Thymus (tissue), 14 donors: Measurements from ENCODE around the gene CTSF. TPM values are rescaled to one million over a fixed set of nuclear protein-coding genes. Genes with fewer than 3 reads are reported as not detected.

Source experiments
- DNase-seq, 9 donors: peaks; one replicate each; pipeline ENCODE4 v3.0.0-alpha.2; 2013; ENCODE audit warnings: low spot score in 9 of 9, low read depth in 6 of 9, missing footprints in 1 of 9
- H3K27ac ChIP-seq, 2 donors: one replicate each; pipeline ENCODE4 v1.5.1; 2013; ENCODE audit warnings: control low read depth in 1 of 2, low read depth in 1 of 2, low read length in 1 of 2, mild to moderate bottlenecking in 1 of 2, moderate library complexity in 1 of 2
- H3K27me3 ChIP-seq, 2 donors: one replicate each; pipeline ENCODE4 v1.5.1; 2013; ENCODE audit warnings: low read length in 1 of 2; ENCODE audit not compliant: control insufficient read depth in 2 of 2, insufficient read depth in 1 of 2
- H3K36me3 ChIP-seq, 2 donors: one replicate each; pipeline ENCODE4 v1.5.1; 2013; ENCODE audit warnings: low read length in 1 of 2, mild to moderate bottlenecking in 1 of 2, moderate library complexity in 1 of 2; ENCODE audit not compliant: control insufficient read depth in 2 of 2, insufficient read depth in 2 of 2
- H3K4me1 ChIP-seq, 2 donors: one replicate each; pipeline ENCODE4 v1.5.1; 2013; ENCODE audit warnings: low read length in 2 of 2; ENCODE audit not compliant: control insufficient read depth in 2 of 2, insufficient read depth in 2 of 2
- H3K4me3 ChIP-seq, 2 donors: one replicate each; pipeline ENCODE4 v1.5.1; 2013; ENCODE audit warnings: low read length in 2 of 2, control low read depth in 1 of 2, mild to moderate bottlenecking in 1 of 2
- H3K9me3 ChIP-seq, 2 donors: one replicate each; pipeline ENCODE4 v1.5.1; 2013; ENCODE audit warnings: low read length in 1 of 2, mild to moderate bottlenecking in 1 of 2; ENCODE audit not compliant: control insufficient read depth in 2 of 2, insufficient read depth in 1 of 2
- WGBS: extraction: QIAGEN DNeasy Blood & Tissue Kit; methylation state at CpG from one replicate; pipeline ENCODE4 v1.1.7; 2013; 5-methylcytosine and 5-hydroxymethylcytosine counted together
- long read RNA-seq, 10 donors: transcript quantifications; one replicate each; lab custom pipeline, GENCODE V29; 2026
- polyA plus RNA-seq: library from polyadenylated mRNA; stranded (reverse); fragments of 200-250 nt; gene quantifications from one replicate; pipeline ENCODE4 v1.2.3, GENCODE V29; 2013
- total RNA-seq: library from RNA; stranded (reverse); fragments of 120-200 nt; gene quantifications from one replicate; pipeline ENCODE4 v1.2.4, GENCODE V29; 2013
- donor health status: healthy.

CTSF gene
- total RNA-seq (4.7 TPM), polyA plus RNA-seq (17.6 TPM)
- long read RNA-seq, donor 1: 0 reads
- long read RNA-seq, donor 2: 0 reads
- long read RNA-seq, donor 3, transcript CTSF-201 (13 exons, 2,035 nt): major isoform, 6 of 6 reads
- long read RNA-seq, donor 3, partial matches to known transcripts: 0 of 6 reads
- long read RNA-seq, donor 3, other reads (novel, unspliced or antisense): 0 of 6 reads
- long read RNA-seq, donor 4, partial matches to known transcripts: 0 of 1 reads
- long read RNA-seq, donor 4, other reads (novel, unspliced or antisense): 0 of 1 reads
- long read RNA-seq, donor 5, transcript CTSF-201 (13 exons, 2,035 nt): major isoform, 10 of 20 reads
- long read RNA-seq, donor 5, partial matches to known transcripts: 8 of 20 reads
- long read RNA-seq, donor 5, other reads (novel, unspliced or antisense): 0 of 20 reads
- long read RNA-seq, donor 6, partial matches to known transcripts: 0 of 3 reads
- long read RNA-seq, donor 6, other reads (novel, unspliced or antisense): 0 of 3 reads
- long read RNA-seq, donor 7, partial matches to known transcripts: 0 of 2 reads
- long read RNA-seq, donor 7, other reads (novel, unspliced or antisense): 0 of 2 reads
- long read RNA-seq, donor 8, partial matches to known transcripts: 0 of 1 reads
- long read RNA-seq, donor 8, other reads (novel, unspliced or antisense): 0 of 1 reads
- long read RNA-seq, donor 9, partial matches to known transcripts: 0 of 1 reads
- long read RNA-seq, donor 9, other reads (novel, unspliced or antisense): 0 of 1 reads
- long read RNA-seq, donor 10, partial matches to known transcripts: 0 of 3 reads
- long read RNA-seq, donor 10, other reads (novel, unspliced or antisense): 0 of 3 reads

DNA sequence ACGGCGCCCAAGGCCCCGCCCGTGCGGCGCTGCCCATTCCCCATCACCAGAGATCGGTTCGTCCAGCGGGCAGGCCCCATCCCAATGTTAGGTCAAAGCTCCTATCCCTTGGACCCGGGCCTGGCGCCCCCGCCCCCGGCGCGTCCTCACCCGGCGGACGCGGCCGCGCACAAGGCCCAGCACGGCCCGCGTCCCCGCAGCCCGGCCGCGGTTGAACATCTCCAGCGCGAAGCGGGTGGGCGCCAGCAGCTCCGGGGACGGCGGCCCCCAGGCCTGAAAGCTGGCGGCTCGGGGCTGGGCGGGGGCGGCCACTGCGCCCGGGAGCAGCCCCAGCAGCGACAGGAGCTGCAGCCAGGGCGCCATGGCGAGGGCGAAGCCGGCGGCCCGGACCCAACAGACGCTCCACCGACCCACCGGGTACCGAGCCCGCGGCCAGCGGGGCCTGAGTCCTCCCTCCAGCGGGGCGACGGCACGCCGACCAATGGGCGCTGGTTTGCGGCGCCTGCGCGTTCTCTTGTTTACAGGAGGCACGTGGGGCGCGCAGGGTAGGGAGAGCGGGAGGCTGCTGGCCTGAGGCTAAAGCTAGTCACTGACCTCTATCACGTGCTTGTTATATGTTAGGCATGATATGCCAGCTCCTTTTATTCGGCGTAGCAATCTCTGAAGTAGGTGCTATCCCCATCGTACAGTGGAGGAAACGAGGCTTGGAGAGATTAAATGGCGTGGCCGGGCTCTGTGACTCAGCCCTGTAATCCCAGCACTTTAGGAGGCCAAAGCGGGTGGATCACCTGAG lies at the start of gene CTSF:
TSS of gene CTSF (minus strand) at position 483 of the 793 bp plus-strand sequence. CDS start at position 363, 120 bp downstream.
- Histone ChIP-seq H3K4me1 (peaks cover 6 to 7% of the 10 kb centered on the region in 2 donors), H3K4me3 (peak within 1 kb of the TSS in 1 of 2 donors; percentile 58), H3K9me3 (peaks cover 0 to 5% of the 10 kb centered on the region in 2 donors), H3K36me3 (no peaks in the 10 kb centered on the region), H3K27me3 (peaks cover 19 to 61% of the 10 kb centered on the region in 2 donors), H3K27ac (no peak within 1 kb of the TSS)
- DNase-seq: peak in 3 of 9 donors; percentile 44 to 57 (median 46)
- WGBS: 9% methylated on average over 77 of the region's 77 CpGs

DNA sequence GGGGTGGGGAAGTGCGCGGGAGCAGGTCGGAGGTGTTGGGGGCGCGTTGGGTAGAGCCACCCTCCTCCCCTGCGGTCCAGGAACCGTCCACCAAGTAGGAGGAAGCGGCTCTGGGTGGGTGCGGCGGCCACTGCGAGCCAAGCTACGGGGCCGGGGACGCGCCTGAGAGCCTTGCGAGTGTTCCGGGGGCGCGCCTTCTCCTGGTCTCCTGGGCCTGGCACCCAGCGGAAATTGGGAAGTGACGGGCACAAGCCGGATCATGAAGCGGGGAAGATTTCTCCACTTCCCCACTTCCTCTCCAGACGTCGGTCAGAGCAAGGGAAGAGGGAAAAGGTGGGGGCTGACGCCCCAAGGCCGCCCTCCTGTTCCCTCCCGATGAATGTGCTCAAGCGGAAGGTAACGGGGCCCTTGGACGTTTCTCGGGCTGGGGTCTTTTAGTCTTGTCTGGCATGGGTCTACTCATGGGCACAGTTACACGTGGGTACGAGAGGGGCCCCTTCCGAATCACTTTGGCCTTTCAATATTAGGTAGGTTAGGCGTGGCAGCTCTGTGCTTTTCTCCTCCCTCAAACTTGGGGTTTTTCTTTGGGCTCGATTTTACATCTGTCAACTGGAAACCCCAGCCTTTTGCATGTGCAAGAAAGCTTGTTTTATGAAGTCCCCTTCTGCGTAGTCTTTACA lies 48.9 kb upstream of the CTSF start:
- Histone ChIP-seq H3K27ac (peak overlapping the region; percentile 96 to 99), H3K9me3 (no peaks in the 10 kb centered on the region), H3K4me1 (peaks cover 22 to 43% of the 10 kb centered on the region in 2 donors), H3K4me3 (peak overlapping the region; percentile 78 to 92), H3K27me3 (no peaks in the 10 kb centered on the region), H3K36me3 (peaks cover 2 to 31% of the 10 kb centered on the region in 2 donors)
- WGBS: under 1% methylated on average over 38 of the region's 38 CpGs
- DNase-seq: no peak

DNA sequence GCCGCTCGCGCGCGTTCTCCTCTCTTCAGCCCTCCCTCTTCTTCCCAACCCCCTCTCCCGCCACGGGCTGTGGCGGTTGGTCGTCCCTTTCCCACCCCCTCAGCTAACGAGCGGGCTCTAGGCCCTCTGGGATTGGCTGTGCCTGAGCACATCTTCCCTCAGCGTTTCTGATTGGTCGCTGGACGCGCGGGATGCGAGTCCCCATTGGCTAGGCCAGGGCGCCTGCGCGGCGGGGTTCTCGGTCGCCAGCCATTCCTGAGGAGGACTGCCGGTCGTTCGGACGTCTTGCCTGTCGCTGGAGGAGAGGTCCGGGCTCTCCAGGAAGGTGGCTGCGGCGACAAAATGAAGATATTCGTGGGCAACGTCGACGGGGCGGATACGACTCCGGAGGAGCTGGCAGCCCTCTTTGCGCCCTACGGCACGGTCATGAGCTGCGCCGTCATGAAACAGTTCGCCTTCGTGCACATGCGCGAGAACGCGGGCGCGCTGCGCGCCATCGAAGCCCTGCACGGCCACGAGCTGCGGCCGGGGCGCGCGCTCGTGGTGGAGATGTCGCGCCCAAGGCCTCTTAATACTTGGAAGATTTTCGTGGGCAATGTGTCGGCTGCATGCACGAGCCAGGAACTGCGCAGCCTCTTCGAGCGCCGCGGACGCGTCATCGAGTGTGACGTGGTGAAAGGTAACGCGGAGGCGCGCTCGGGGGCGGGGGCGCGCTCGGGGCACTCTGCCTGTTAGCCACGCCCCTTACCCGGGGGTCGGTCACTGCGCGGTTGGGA lies 48.2 kb upstream of the CTSF start, which contains the start of gene RBM14:
TSS of gene RBM14 (plus strand) at position 252 of the 776 bp plus-strand sequence. CDS start at position 343, 91 bp downstream.
- Histone ChIP-seq H3K27me3 (no peaks in the 10 kb centered on the region), H3K4me1 (peaks cover 22 to 43% of the 10 kb centered on the region in 2 donors), H3K4me3 (peak within 1 kb of the TSS; percentile 78 to 92), H3K27ac (peak within 1 kb of the TSS; percentile 96 to 99), H3K9me3 (no peaks in the 10 kb centered on the region), H3K36me3 (peaks cover 2 to 24% of the 10 kb centered on the region in 2 donors)
- DNase-seq: peak; percentile 97 to 100 (median 98)
- under 1% methylated on average over 90 of the region's 90 CpGs for WGBS

DNA sequence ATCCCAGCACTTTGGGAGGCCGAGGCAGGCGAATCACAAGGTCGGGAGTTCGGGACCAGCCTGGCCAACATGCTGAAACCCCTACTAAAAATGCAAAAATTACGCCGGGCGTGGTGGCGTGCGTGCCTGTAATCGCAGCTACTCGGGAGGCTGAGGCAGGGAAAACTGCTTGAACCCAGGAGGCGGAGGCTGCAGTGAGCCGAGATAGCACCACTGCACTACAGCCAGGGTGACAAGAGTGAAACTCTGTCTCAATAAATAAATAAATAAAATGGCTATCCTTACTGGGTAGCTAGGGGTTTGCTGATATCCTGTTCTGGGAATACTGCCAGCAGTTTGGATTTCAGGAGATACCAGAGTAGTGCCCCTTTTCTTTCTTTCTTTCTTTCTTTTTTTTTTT lies 45.7 kb upstream of the CTSF start:
- no peak overlapping the region for H3K27ac ChIP-seq
- no peak for DNase-seq
- no peak overlapping the region for H3K4me3 ChIP-seq
- 99% methylated on average over 13 of the region's 13 CpGs for WGBS
- H3K36me3 ChIP-seq: peaks cover 0 to 7% of the 10 kb centered on the region in 2 donors
- H3K4me1 ChIP-seq: peaks cover 18 to 33% of the 10 kb centered on the region in 2 donors
- peaks cover 0 to 3% of the 10 kb centered on the region in 2 donors for H3K9me3 ChIP-seq
- H3K27me3 ChIP-seq: no peaks in the 10 kb centered on the region

DNA sequence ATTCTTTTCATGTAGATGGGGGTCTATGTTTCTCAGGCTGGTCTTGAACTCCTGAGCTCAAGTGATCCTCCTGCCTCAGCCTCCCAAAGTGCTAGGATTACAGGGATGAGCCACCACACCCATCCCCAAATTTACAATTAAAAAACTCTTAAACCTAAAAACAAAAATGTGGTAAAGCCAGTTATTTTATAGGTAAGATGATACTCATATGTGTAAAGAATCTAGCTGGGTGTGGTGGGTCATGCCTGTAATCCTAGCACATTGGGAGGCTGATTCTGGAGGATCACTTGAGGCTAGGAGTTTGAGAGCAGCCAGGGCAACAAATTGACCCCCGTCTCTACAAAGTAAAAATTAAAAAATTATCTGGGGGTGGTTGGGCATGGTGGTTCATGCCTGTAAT lies 44.1 kb upstream of the CTSF start:
- WGBS: 95% methylated on average over 1 of the region's 1 CpG
- H3K9me3 ChIP-seq: peaks cover 0 to 3% of the 10 kb centered on the region in 2 donors
- H3K4me3 ChIP-seq: no peak overlapping the region
- peaks cover 0 to under 1% of the 10 kb centered on the region in 2 donors for H3K36me3 ChIP-seq
- H3K27me3 ChIP-seq: no peaks in the 10 kb centered on the region
- H3K27ac ChIP-seq: no peak overlapping the region
- DNase-seq: no peak
- H3K4me1 ChIP-seq: peaks cover 10 to 17% of the 10 kb centered on the region in 2 donors

DNA sequence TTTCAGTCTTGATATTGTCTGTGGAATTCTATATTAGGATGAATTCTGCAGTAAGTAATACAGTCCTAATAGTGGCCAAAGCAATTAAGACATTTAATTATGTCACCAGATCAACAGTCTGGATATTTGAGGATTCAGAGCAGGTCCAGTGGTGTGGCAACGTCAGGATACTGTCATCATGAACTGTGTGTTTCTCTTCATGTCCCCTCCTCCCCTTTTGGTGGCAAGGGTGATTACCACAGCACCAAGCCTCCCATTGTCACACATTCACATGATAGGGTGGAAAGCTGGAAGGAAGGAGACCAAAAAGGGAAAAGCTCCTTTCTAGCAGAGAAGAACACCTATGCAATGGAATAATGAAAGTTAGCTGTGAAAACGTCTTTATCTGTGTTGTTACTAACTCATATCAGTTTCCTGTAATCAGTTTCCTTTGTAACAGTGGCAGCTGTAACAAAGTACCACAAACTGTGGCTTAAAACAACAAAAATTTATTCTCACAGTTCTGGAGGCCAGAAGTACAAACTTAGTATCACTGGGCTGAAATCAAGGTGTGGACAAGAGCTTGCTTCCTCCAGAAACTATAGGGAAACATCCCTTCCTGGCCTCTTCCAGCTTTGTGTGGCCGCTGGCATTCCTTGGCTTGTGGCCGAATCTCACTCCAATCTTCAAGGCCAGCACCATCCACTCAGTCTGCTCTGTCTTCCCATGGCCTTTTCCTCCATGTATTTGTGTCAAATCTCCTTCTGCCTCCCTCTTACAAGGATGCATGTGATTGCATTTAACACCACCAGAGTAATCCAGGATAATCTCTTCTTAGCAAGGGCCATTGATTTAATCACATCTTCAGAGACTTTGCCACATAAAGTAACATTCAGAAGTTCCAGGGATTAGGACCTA lies 41.6 kb upstream of the CTSF start:
- H3K4me3 ChIP-seq: no peak overlapping the region
- peak overlapping the region; percentile 67 to 76 for H3K27ac ChIP-seq
- peaks cover 20 to 22% of the 10 kb centered on the region in 2 donors for H3K36me3 ChIP-seq
- WGBS: 60% methylated on average over 4 of the region's 4 CpGs
- H3K9me3 ChIP-seq: peaks cover 0 to 3% of the 10 kb centered on the region in 2 donors
- H3K27me3 ChIP-seq: no peaks in the 10 kb centered on the region
- DNase-seq: peak in 1 of 9 donors; percentile 28
- peaks cover 3 to 9% of the 10 kb centered on the region in 2 donors for H3K4me1 ChIP-seq

DNA sequence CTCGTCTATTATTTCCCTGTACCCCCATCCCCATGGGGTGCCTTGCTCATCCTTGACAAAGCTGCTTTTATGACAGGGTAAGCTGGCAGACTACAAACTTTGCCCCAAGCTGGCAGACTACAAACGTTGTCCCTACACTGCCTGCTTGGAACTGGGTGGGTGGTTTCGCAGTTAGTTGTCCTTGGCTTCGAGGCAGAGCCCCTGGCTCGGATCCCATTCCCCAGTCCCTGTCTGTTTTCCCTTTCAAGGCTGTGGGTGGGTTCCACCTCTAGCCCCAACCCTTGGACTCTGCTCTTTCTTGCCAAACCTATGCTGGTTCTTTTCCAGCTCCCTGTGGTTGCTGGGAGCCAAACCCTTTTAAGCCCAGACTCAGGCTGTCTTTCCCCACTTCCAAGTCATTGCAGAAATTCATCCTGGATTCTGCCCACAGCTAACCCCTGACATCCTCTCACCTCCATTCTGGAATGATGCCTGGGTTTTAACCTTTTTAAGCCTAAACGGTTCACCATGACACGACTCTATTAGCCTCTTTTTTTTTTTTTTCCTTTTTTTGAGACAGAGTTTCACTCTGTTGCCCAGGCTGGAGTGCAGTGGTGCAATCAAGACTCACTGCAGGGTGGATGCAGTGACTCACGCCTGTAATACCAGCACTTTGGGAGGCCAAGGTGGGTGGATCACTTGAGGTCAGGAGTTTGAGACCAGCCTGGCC lies 38.9 kb upstream of the CTSF start:
- DNase-seq: no peak
- no peak overlapping the region for H3K27ac ChIP-seq
- WGBS: 94% methylated on average over 8 of the region's 8 CpGs

More for the DNA sequence above, 38.9 kb upstream of the CTSF start:
- no peaks in the 10 kb centered on the region for H3K27me3 ChIP-seq
- H3K4me3 ChIP-seq: no peak overlapping the region
- H3K36me3 ChIP-seq: peaks cover 38 to 39% of the 10 kb centered on the region in 2 donors
- H3K9me3 ChIP-seq: peaks cover 0 to 3% of the 10 kb centered on the region in 2 donors
- peaks cover 3 to 9% of the 10 kb centered on the region in 2 donors for H3K4me1 ChIP-seq
